Adrenal gland (tissue), 12 donors: Measurements from ENCODE around the gene STIM2. TPM values are rescaled to one million over a fixed set of nuclear protein-coding genes. Genes with fewer than 3 reads are reported as not detected.

ENCODE experiments used
- DNase-seq, 7 donors: peaks; one replicate each; pipeline ENCODE4 v3.0.0-alpha.2; 2019 to 2020
- H3K27ac ChIP-seq, 5 donors: fragments of 200-600 bp; sonication (generic) in 4 of 5; 1 replicate in 3 of 5; 2 replicates in 2 of 5; pipeline versions ENCODE4 v1.5.1 to v1.8.0; 2016 to 2020; ENCODE audit warnings: mild to moderate bottlenecking in 1 of 5
- H3K27me3 ChIP-seq: fragments of 200-600 bp; 2 replicates; pipeline ENCODE4 v1.8.0; 2021
- H3K36me3 ChIP-seq, 2 donors: fragments of 200-600 bp; replicated peaks in 1 of 2; 1 replicate in 1 of 2; 2 replicates in 1 of 2; pipeline versions ENCODE4 v1.5.1 to v1.8.0; 2018 to 2022
- H3K4me1 ChIP-seq, 2 donors: fragments of 200-600 bp; replicated peaks in 1 of 2; 1 replicate in 1 of 2; 2 replicates in 1 of 2; pipeline versions ENCODE4 v1.5.1 to v1.8.0; 2018 to 2021
- H3K4me3 ChIP-seq, 4 donors: fragments of 200-600 bp; sonication (generic) in 3 of 4; one replicate each; pipeline ENCODE4 v1.5.1; 2016 to 2018
- H3K9me3 ChIP-seq, 3 donors: fragments of 200-600 bp; sonication (generic) in 1 of 3; replicated peaks in 1 of 3; 1 replicate in 2 of 3; 2 replicates in 1 of 3; pipeline versions ENCODE4 v1.5.1 to v1.8.0; 2016 to 2021
- POLR2A ChIP-seq, 2 donors: fragments of 450-650 bp; IDR thresholded peaks; one replicate each; pipeline ENCODE4 v1.6.1; 2017; ENCODE audit warnings: antibody characterized with exemption in 2 of 2, mild to moderate bottlenecking in 2 of 2, moderate library complexity in 1 of 2
- WGBS, 4 donors: extraction: QIAGEN DNeasy Blood & Tissue Kit in 2 of 4; methylation state at CpG; one replicate each; pipeline versions ENCODE4 v1.1.5 to v1.1.7; 2013 to 2017; 5-methylcytosine and 5-hydroxymethylcytosine counted together
- intact Hi-C, 2 donors: fragments of 100-400 bp; cut with DNase I; formaldehyde crosslinking; loops; one replicate each; pipeline versions ENCODE4 v1.14.1 to v1.15.0; 2022 to 2023
- polyA plus RNA-seq, 3 donors: library from polyadenylated mRNA; stranded (reverse); fragments of 200-250 nt in 2 of 3; fragments of 350-450 nt in 1 of 3; fragmentation: Illumina TruSeq in 1 of 3; extraction: RNeasy Lipid Tissue Mini Kit (QIAGEN cat#74804) in 1 of 3; gene quantifications; one replicate each; pipeline ENCODE4 v1.2.3, GENCODE V29; 2013 to 2014
- total RNA-seq, 9 donors: library from RNA; depleted of rRNA in 4 of 9; stranded (reverse); fragments of >200 nt in 4 of 9; fragments of 120-200 nt in 1 of 9; fragmentation: NEBNext Ultra II Directional in 1 of 9; extraction: Animal tissue kit (Norgen Biotek cat#: 25700) in 1 of 9; gene quantifications; one replicate each; pipeline versions ENCODE4 v1.1.0 to v1.2.4, GENCODE V29; 2013 to 2023
- TF ChIP-seq, protein P1 (sequence below), 6 experiments: fragments of 450-650 bp in 4 of 6; fragments of 200-600 bp in 2 of 6; sonication (generic) in 1 of 6; IDR thresholded peaks; 1 replicate in 5 of 6; 2 replicates in 1 of 6; pipeline versions ENCODE4 v1.5.1 to v1.8.0; 2016 to 2021; ENCODE audit warnings: antibody characterized with exemption in 6 of 6, mild to moderate bottlenecking in 2 of 6, moderate library complexity in 1 of 6
- donor health status: healthy with polysubstance abuse.
- donor health status: Bipolar disorder and iron deficiency.
- donor health status: DM: yes; HTN: yes; CAD: no.
- donor health status: DM: no; HTN: no; CAD: no.
- donor health status: DM: no; HTN: no; CAD: no.
- donor health status: DM: yes; HTN: yes; CAD: no.

STIM2 gene
- total and polyA plus RNA-seq, 12 donors: 7.5 to 30.4 (median 14.9) TPM

DNA sequence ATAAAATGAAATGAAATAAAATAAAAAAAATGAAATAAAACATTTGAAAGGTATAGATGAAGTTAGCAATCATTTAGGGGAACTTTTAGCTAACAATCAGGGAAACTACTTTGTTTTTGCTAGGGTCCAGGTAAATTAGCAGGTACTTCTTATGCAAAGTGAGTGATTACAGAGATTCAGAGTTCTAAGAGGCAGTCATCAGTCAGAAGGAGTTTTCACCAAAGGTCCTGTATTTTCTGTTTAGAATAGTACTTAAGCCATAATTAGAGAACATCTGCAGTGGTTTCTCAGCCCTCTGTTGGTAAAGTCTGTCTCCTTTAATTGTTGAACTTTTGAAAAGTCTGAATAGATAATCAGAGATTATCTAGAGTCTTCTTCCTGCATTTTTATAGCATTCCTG lies 50.6 kb downstream of the STIM2 start:
- Histone ChIP-seq H3K27ac (no peak overlapping the region), H3K9me3 (no peaks in the 10 kb centered on the region), H3K4me3 (no peak overlapping the region), H3K36me3 (no peaks in the 10 kb centered on the region), H3K4me1 (peaks cover 0 to 28% of the 10 kb centered on the region in 2 donors), H3K27me3 (no peaks in the 10 kb centered on the region)
- intact Hi-C loops: no loop called here
- no peak for DNase-seq
- TF ChIP-seq, protein P1, sequence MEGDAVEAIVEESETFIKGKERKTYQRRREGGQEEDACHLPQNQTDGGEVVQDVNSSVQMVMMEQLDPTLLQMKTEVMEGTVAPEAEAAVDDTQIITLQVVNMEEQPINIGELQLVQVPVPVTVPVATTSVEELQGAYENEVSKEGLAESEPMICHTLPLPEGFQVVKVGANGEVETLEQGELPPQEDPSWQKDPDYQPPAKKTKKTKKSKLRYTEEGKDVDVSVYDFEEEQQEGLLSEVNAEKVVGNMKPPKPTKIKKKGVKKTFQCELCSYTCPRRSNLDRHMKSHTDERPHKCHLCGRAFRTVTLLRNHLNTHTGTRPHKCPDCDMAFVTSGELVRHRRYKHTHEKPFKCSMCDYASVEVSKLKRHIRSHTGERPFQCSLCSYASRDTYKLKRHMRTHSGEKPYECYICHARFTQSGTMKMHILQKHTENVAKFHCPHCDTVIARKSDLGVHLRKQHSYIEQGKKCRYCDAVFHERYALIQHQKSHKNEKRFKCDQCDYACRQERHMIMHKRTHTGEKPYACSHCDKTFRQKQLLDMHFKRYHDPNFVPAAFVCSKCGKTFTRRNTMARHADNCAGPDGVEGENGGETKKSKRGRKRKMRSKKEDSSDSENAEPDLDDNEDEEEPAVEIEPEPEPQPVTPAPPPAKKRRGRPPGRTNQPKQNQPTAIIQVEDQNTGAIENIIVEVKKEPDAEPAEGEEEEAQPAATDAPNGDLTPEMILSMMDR (IDR thresholded peaks at IDR 0.05): no peak
- TF ChIP-seq POLR2A (IDR thresholded peaks at IDR 0.05): no peak

DNA sequence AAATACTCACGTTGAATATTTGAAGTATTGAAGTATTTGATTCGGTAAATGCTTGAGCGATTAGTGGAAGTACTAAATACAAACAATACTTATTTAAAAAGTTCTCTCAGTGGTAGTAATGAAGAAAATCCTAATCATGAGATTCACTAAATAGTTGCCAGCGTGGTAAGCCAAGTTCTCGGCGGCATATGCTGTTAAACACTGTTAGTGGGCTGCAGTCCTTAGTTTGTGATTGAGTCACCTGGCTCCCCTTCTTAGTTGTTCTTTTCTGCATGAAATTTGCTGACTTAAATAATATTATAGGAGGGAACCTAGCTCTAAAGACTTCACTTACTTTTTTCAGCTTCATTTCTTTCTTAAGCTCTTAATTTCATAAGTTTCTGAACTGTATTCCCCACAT lies 51.4 kb downstream of the STIM2 start:
- Histone ChIP-seq H3K4me3 (no peak overlapping the region), H3K4me1 (peaks cover 0 to 27% of the 10 kb centered on the region in 2 donors), H3K27ac (no peak overlapping the region), H3K36me3 (no peaks in the 10 kb centered on the region), H3K27me3 (no peaks in the 10 kb centered on the region), H3K9me3 (no peaks in the 10 kb centered on the region)
- no peak for DNase-seq
- 95 to 98% (median 97%) methylated on average over 6 of the region's 6 CpGs for WGBS, 4 donors
- TF ChIP-seq POLR2A (IDR thresholded peaks at IDR 0.05): no peak
- TF ChIP-seq, protein P1 (IDR thresholded peaks at IDR 0.05): no peak
- intact Hi-C loops: no loop called here

DNA sequence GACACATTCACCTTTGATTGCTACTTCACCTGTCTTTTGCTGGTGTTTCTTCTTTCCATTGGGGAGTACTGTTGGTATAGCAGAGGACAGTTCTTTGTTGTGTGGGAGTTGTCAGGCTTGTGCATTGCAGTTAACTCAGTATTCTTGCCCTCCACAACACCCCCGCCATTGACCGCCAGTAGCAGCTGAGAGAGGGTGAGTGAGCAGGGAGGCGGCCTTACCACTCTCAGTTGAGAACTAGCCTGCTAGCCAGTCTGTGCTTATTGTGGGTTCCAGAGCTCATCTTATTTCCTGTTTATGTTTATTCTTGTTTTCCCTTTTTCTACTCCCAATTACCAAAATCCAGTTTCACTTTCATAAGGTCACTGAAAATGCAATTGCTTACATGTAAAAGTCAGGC lies 52.2 kb downstream of the STIM2 start:
- intact Hi-C loops: no loop called here
- Histone ChIP-seq H3K36me3 (no peaks in the 10 kb centered on the region), H3K27ac (no peak overlapping the region), H3K4me3 (no peak overlapping the region), H3K4me1 (peaks cover 0 to 20% of the 10 kb centered on the region in 2 donors), H3K9me3 (no peaks in the 10 kb centered on the region), H3K27me3 (no peaks in the 10 kb centered on the region)
- 61 to 85% (median 70%) methylated on average over 3 of the region's 3 CpGs for WGBS, 4 donors
- peak in 1 of 7 donors; percentile 14 for DNase-seq
- no peak for TF ChIP-seq POLR2A (IDR thresholded peaks at IDR 0.05)
- TF ChIP-seq, protein P1 (IDR thresholded peaks at IDR 0.05): no peak

GRCh38 chr4:26916195-26916594 lies 55.6 kb downstream of the STIM2 start:
- 5 to 19% (median 8%) methylated on average over 1 of the region's 1 CpG for WGBS, 4 donors
- no peak overlapping the region for H3K4me3 ChIP-seq
- H3K4me1 ChIP-seq: peaks cover 0 to 7% of the 10 kb centered on the region in 2 donors
- intact Hi-C loops: no loop called here
- no peaks in the 10 kb centered on the region for H3K27me3 ChIP-seq
- peaks cover 0 to 6% of the 10 kb centered on the region in 2 donors for H3K36me3 ChIP-seq
- no peak for DNase-seq
- TF ChIP-seq POLR2A (IDR thresholded peaks at IDR 0.05): no peak
- TF ChIP-seq, protein P1 (IDR thresholded peaks at IDR 0.05): no peak
- no peak overlapping the region for H3K27ac ChIP-seq
- H3K9me3 ChIP-seq: no peaks in the 10 kb centered on the region
